SU-DHL-6 (cell line): ENCODE data around the gene CNTN5.

Source experiments
- CTCF ChIP-seq: fragments of 200-600 bp; sonication (generic); IDR thresholded peaks from one replicate; pipeline ENCODE4 v1.5.1; 2017; ENCODE audit warnings: antibody characterized with exemption, mild to moderate bottlenecking, low read length, moderate library complexity; ENCODE audit not compliant: insufficient read depth, poor library complexity, severe bottlenecking
- EZH2phosphoT487 ChIP-seq: fragments of 200-600 bp; sonication (generic), shearing (Covaris generic); conservative IDR thresholded peaks from 2 replicates; pipeline ENCODE4 v1.6.1; 2018; ENCODE audit warnings: mild to moderate bottlenecking, antibody characterized with exemption, low read length, moderate library complexity, mixed read lengths

GRCh38 chr11:99614352-99614751 lies 593.6 kb downstream of the CNTN5 start:
- TF ChIP-seq CTCF (no peak), EZH2phosphoT487 (no peak)
